Measurements from ENCODE around the gene LRP5.

Gene LRP5

GRCh38 chr11:68309621-68310185, 2.7 kb upstream of the LRP5 start:
- no peak for FAIRE-seq

- FAIRE-seq, result no peak
These were observed 953 bp upstream of the LRP5 start for GRCh38 chr11:68311160-68312116.

GRCh38 chr11:68312780-68313573, 586 bp downstream of the LRP5 start:
- no peak for FAIRE-seq

- no peak for FAIRE-seq
These were observed 1.3 kb downstream of the LRP5 start for GRCh38 chr11:68313574-68314202.

- no peak for FAIRE-seq
These were observed 2.1 kb downstream of the LRP5 start for GRCh38 chr11:68314203-68315170.

- FAIRE-seq, result no peak
These were observed 3.0 kb downstream of the LRP5 start for GRCh38 chr11:68315171-68315920.

GRCh38 chr11:68317147-68317785, 4.9 kb downstream of the LRP5 start:
- FAIRE-seq, result no peak

GRCh38 chr11:68321293-68322051, 9.1 kb downstream of the LRP5 start:
- no peak for FAIRE-seq

- FAIRE-seq, result no peak
These were observed 9.7 kb downstream of the LRP5 start for GRCh38 chr11:68322052-68322430.

- FAIRE-seq, result no peak
These were observed 11.8 kb downstream of the LRP5 start for GRCh38 chr11:68324241-68324640.

GRCh38 chr11:68324695-68325094, 12.3 kb downstream of the LRP5 start:
- FAIRE-seq, result no peak

GRCh38 chr11:68325183-68325906, 13.0 kb downstream of the LRP5 start:
- FAIRE-seq, result no peak

- FAIRE-seq, result no peak
These were observed 13.5 kb downstream of the LRP5 start for GRCh38 chr11:68325907-68326220.

GRCh38 chr11:68326334-68327215, 14.2 kb downstream of the LRP5 start:
- FAIRE-seq, result no peak

GRCh38 chr11:68327586-68328370, 15.4 kb downstream of the LRP5 start:
- no peak for FAIRE-seq

GRCh38 chr11:68328374-68329091, 16.1 kb downstream of the LRP5 start:
- no peak for FAIRE-seq

- FAIRE-seq, result no peak
These were observed 17.1 kb downstream of the LRP5 start for GRCh38 chr11:68329536-68329935.
